ENCODE measurements around the gene ARHGAP4. TPM values are rescaled to one million over a fixed set of nuclear protein-coding genes. Genes with fewer than 3 reads are reported as not detected.

The ARHGAP4 gene
- total and polyA plus RNA-seq, 2 experiments from 2014 or later, result 6.2 to 6.4 TPM

GRCh38 chrX:153973127-153974002 lies 47.3 kb upstream of the ARHGAP4 start:
- peak overlapping the region; percentile 100 for H3K27ac ChIP-seq
- H3K79me2 ChIP-seq, result peaks cover 45% of the 10 kb centered on the region
- no peaks in the 10 kb centered on the region for H3K9me3 ChIP-seq (ENCODE audit: low read depth)
- H2AFZ ChIP-seq, result no peak overlapping the region
- WGBS (ENCODE audit: low lambda C conversion rate, missing lambda C conversion rate), result 67% methylated on average over 20 of the region's 20 CpGs
- TF ChIP-seq, protein P1, sequence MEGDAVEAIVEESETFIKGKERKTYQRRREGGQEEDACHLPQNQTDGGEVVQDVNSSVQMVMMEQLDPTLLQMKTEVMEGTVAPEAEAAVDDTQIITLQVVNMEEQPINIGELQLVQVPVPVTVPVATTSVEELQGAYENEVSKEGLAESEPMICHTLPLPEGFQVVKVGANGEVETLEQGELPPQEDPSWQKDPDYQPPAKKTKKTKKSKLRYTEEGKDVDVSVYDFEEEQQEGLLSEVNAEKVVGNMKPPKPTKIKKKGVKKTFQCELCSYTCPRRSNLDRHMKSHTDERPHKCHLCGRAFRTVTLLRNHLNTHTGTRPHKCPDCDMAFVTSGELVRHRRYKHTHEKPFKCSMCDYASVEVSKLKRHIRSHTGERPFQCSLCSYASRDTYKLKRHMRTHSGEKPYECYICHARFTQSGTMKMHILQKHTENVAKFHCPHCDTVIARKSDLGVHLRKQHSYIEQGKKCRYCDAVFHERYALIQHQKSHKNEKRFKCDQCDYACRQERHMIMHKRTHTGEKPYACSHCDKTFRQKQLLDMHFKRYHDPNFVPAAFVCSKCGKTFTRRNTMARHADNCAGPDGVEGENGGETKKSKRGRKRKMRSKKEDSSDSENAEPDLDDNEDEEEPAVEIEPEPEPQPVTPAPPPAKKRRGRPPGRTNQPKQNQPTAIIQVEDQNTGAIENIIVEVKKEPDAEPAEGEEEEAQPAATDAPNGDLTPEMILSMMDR (IDR thresholded peaks at IDR 0.05; ENCODE audit: poor library complexity), result no peak
- no peak for TF ChIP-seq EZH2 (IDR thresholded peaks at IDR 0.05; ENCODE audit: borderline replicate concordance)
- no peak for TF ChIP-seq EZH2phosphoT487 (IDR thresholded peaks at IDR 0.05; ENCODE audit: low read depth, severe bottlenecking, unreplicated experiment)
- H3K9me2 ChIP-seq (replicated peaks; ENCODE audit: insufficient read depth), result no peaks in the 10 kb centered on the region
- peak overlapping the region; percentile 75 for H3K4me2 ChIP-seq
- H4K20me1 ChIP-seq (ENCODE audit: insufficient read depth, poor library complexity, severe bottlenecking), result peaks cover 18% of the 10 kb centered on the region
- H3K4me3 ChIP-seq, result peak overlapping the region; percentile 47
- no peak for DNase-seq (ENCODE audit: low spot score)
- no peaks in the 10 kb centered on the region for H3K27me3 ChIP-seq
- H3K36me3 ChIP-seq (replicated peaks; ENCODE audit: insufficient read depth, low read depth), result no peaks in the 10 kb centered on the region
- H3K4me1 ChIP-seq (ENCODE audit: insufficient read depth), result peaks cover 21% of the 10 kb centered on the region

DNA sequence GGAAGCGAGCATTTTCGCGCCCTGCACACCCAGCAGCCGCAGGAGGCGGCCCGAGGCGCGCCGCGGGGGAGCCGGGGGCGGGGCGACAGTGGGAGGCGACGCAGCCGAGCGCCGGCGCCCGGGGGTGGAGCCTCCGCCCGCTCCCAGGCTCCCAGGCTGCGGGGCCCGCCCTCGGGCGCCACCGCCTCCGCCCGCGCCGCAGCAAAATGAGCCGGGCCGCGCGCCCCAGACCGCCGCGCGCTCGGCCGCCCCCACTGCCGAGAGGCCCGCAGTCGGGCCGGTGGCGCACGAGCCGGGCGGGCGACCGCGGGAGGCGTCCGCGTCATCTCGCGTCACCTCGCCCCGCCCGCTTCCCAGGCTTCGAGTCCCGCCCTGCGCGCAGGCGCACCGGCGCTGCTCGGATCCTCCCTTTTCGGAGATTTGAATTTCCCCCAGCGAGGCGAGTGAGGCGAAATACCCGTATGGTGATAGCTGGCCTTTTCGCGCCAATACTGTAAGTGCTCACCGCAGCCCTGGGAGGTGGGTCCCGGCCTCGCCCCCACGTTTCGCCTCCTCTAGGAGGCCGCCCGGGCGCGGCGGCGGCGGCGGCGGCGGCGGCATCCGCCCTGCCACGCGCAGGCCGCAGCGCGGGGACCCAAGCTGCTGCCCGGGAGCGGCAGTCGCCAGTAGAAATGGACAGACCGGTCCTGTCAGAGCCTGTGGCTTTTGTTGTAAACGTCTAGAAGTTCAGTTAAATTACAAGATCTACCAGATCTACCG lies 46.5 kb upstream of the ARHGAP4 start, which contains the start of gene TMEM187:
TMEM187 (plus strand) TSS at position 387 of the 759 bp plus-strand sequence. CDS start 9,309 bp downstream, outside the sequence.
- TF ChIP-seq EZH2 (IDR thresholded peaks at IDR 0.05; ENCODE audit: borderline replicate concordance) (no peak), EZH2phosphoT487 (IDR thresholded peaks at IDR 0.05; ENCODE audit: low read depth, severe bottlenecking, unreplicated experiment) (no peak)
- TF ChIP-seq, protein P1 (IDR thresholded peaks at IDR 0.05; ENCODE audit: poor library complexity), result no peak
- Histone ChIP-seq H3K4me2 (peak within 1 kb of the TSS; percentile 86), H4K20me1 (ENCODE audit: insufficient read depth, poor library complexity, severe bottlenecking) (peaks cover 26% of the 10 kb centered on the region), H3K4me1 (ENCODE audit: insufficient read depth) (peaks cover 27% of the 10 kb centered on the region), H3K27me3 (no peaks in the 10 kb centered on the region), H3K36me3 (replicated peaks; ENCODE audit: insufficient read depth, low read depth) (no peaks in the 10 kb centered on the region), H2AFZ (peak within 1 kb of the TSS; percentile 75), H3K9me3 (ENCODE audit: low read depth) (no peaks in the 10 kb centered on the region), H3K27ac (peak within 1 kb of the TSS; percentile 100), H3K9me2 (replicated peaks; ENCODE audit: insufficient read depth) (no peaks in the 10 kb centered on the region), H3K4me3 (peak within 1 kb of the TSS; percentile 85), H3K79me2 (peaks cover 53% of the 10 kb centered on the region)
- peak; percentile 93 for DNase-seq (ENCODE audit: low spot score)
- 52% methylated on average over 48 of the region's 103 CpGs for WGBS (ENCODE audit: low lambda C conversion rate, missing lambda C conversion rate)

GRCh38 chrX:153971450-153972367 lies 45.6 kb upstream of the ARHGAP4 start, which contains the start of gene HCFC1:
HCFC1 (minus strand) TSS chrX:153971818; CDS start chrX:153970840, 978 bp downstream.
- Histone ChIP-seq H3K9me3 (ENCODE audit: low read depth) (no peaks in the 10 kb centered on the region), H3K4me3 (peak within 1 kb of the TSS; percentile 85), H3K4me2 (peak within 1 kb of the TSS; percentile 86), H4K20me1 (ENCODE audit: insufficient read depth, poor library complexity, severe bottlenecking) (peaks cover 32% of the 10 kb centered on the region), H3K27me3 (no peaks in the 10 kb centered on the region), H3K9me2 (replicated peaks; ENCODE audit: insufficient read depth) (no peaks in the 10 kb centered on the region), H2AFZ (peak within 1 kb of the TSS; percentile 75), H3K79me2 (peaks cover 61% of the 10 kb centered on the region), H3K36me3 (replicated peaks; ENCODE audit: insufficient read depth, low read depth) (no peaks in the 10 kb centered on the region), H3K4me1 (ENCODE audit: insufficient read depth) (peaks cover 27% of the 10 kb centered on the region), H3K27ac (peak within 1 kb of the TSS; percentile 100)
- DNase-seq (ENCODE audit: low spot score), result peak; percentile 93
- WGBS (ENCODE audit: low lambda C conversion rate, missing lambda C conversion rate), result 46% methylated on average over 69 of the region's 96 CpGs
- TF ChIP-seq EZH2phosphoT487 (IDR thresholded peaks at IDR 0.05; ENCODE audit: low read depth, severe bottlenecking, unreplicated experiment) (no peak), EZH2 (IDR thresholded peaks at IDR 0.05; ENCODE audit: borderline replicate concordance) (no peak)
- TF ChIP-seq, protein P1 (IDR thresholded peaks at IDR 0.05; ENCODE audit: poor library complexity), result no peak
